Liver (tissue), 9 donors: ENCODE measurements around the gene COPE. TPM values are rescaled to one million over a fixed set of nuclear protein-coding genes. Genes with fewer than 3 reads are reported as not detected.

Source experiments
- DNase-seq: peaks from one replicate; pipeline ENCODE4 v3.0.0-alpha.2; 2017; ENCODE audit warnings: low spot score
- H3K27ac ChIP-seq, 2 donors: one replicate each; pipeline ENCODE4 v1.7.0; 2013; ENCODE audit warnings: inconsistent platforms in 2 of 2, low read length in 2 of 2, control low read depth in 1 of 2, low read depth in 1 of 2, mild to moderate bottlenecking in 1 of 2
- H3K27me3 ChIP-seq, 4 donors: one replicate each; pipeline versions ENCODE4 v1.6.1 to v1.7.0; 2013; ENCODE audit warnings: low read length in 3 of 4, inconsistent platforms in 1 of 4, mild to moderate bottlenecking in 1 of 4, moderate library complexity in 1 of 4; ENCODE audit not compliant: control insufficient read depth in 4 of 4, insufficient read depth in 4 of 4
- H3K36me3 ChIP-seq, 4 donors: one replicate each; pipeline versions ENCODE4 v1.6.1 to v1.7.0; 2013; ENCODE audit warnings: low read length in 3 of 4, mild to moderate bottlenecking in 3 of 4, low read depth in 1 of 4, moderate library complexity in 1 of 4; ENCODE audit not compliant: control insufficient read depth in 4 of 4, insufficient read depth in 3 of 4
- H3K4me1 ChIP-seq, 4 donors: one replicate each; pipeline versions ENCODE4 v1.6.1 to v1.7.0; 2013; ENCODE audit warnings: low read length in 3 of 4, mild to moderate bottlenecking in 3 of 4, moderate library complexity in 1 of 4; ENCODE audit not compliant: control insufficient read depth in 4 of 4, insufficient read depth in 4 of 4
- H3K4me3 ChIP-seq, 3 donors: one replicate each; pipeline versions ENCODE4 v1.6.1 to v1.7.0; 2013; ENCODE audit warnings: low read length in 3 of 3, control low read depth in 1 of 3, low read depth in 1 of 3, mild to moderate bottlenecking in 1 of 3
- H3K9ac ChIP-seq, 2 donors: one replicate each; pipeline ENCODE4 v1.7.0; 2013; ENCODE audit warnings: low read length in 2 of 2, mild to moderate bottlenecking in 2 of 2, moderate library complexity in 2 of 2, control low read depth in 1 of 2, low read depth in 1 of 2
- H3K9me3 ChIP-seq, 4 donors: one replicate each; pipeline versions ENCODE4 v1.6.1 to v1.7.0; 2013; ENCODE audit warnings: low read length in 3 of 4; ENCODE audit not compliant: control insufficient read depth in 4 of 4
- CTCF ChIP-seq: fragments of 150-350 bp; IDR thresholded peaks from 2 replicates; pipeline ENCODE4 v1.5.1; 2017; ENCODE audit warnings: improper control_type of control experiment, low read depth, low read length; ENCODE audit not compliant: missing input control
- EGR1 ChIP-seq, 2 donors: IDR thresholded peaks; 2 replicates each; pipeline ENCODE4 v1.6.1; 2016 to 2018; ENCODE audit warnings: antibody characterized with exemption in 2 of 2, low read depth in 2 of 2
- FOXA1 ChIP-seq: IDR thresholded peaks from 2 replicates; pipeline ENCODE4 v1.6.1; 2016; ENCODE audit warnings: antibody characterized with exemption
- GABPA ChIP-seq, 2 donors: IDR thresholded peaks in 1 of 2; conservative IDR thresholded peaks in 1 of 2; 2 replicates each; pipeline ENCODE4 v1.6.1; 2016; ENCODE audit warnings: antibody characterized with exemption in 2 of 2, mild to moderate bottlenecking in 1 of 2, moderate library complexity in 1 of 2
- HNF4G ChIP-seq: IDR thresholded peaks from 2 replicates; pipeline ENCODE4 v1.6.1; 2016; ENCODE audit warnings: antibody characterized with exemption
- JUND ChIP-seq, 2 donors: IDR thresholded peaks; 2 replicates each; pipeline ENCODE4 v1.6.1; 2016; ENCODE audit warnings: antibody characterized with exemption in 2 of 2
- NR2F2 ChIP-seq: IDR thresholded peaks from 2 replicates; pipeline ENCODE4 v1.6.1; 2016; ENCODE audit warnings: antibody characterized with exemption
- RAD21 ChIP-seq, 2 donors: IDR thresholded peaks; 2 replicates each; pipeline ENCODE4 v1.6.1; 2016; ENCODE audit warnings: antibody characterized with exemption in 2 of 2, mild to moderate bottlenecking in 2 of 2
- SP1 ChIP-seq: IDR thresholded peaks from 2 replicates; pipeline ENCODE4 v1.6.1; 2018; ENCODE audit warnings: antibody characterized with exemption, mild to moderate bottlenecking
- TAF1 ChIP-seq: conservative IDR thresholded peaks from 2 replicates; pipeline ENCODE4 v1.6.1; 2016; ENCODE audit warnings: antibody characterized with exemption, mild to moderate bottlenecking
- YY1 ChIP-seq: IDR thresholded peaks from 2 replicates; pipeline ENCODE4 v1.6.1; 2016; ENCODE audit warnings: antibody characterized with exemption, mild to moderate bottlenecking
- WGBS: extraction: QIAGEN DNeasy Blood & Tissue Kit; methylation state at CpG from one replicate; pipeline ENCODE4 v1.1.7; 2013; 5-methylcytosine and 5-hydroxymethylcytosine counted together
- polyA plus RNA-seq, 2 donors: library from polyadenylated mRNA; stranded (reverse) in 1 of 2; unstranded in 1 of 2; fragments of 200-250 nt in 1 of 2; fragments of >200 nt in 1 of 2; fragmentation: Nextera tagmentation in 1 of 2; extraction: Ambion mirVana in 1 of 2; gene quantifications; one replicate each; pipeline versions ENCODE4 v1.2.1 to v1.2.3, GENCODE V29; 2013 to 2015
- total RNA-seq, 2 donors: library from RNA; depleted of rRNA; stranded (reverse); fragments of >200 nt; gene quantifications; one replicate each; pipeline ENCODE4 v1.2.3, GENCODE V29; 2014
- TF ChIP-seq, protein P1 (sequence below): IDR thresholded peaks from 2 replicates; pipeline ENCODE4 v1.6.1; 2016; ENCODE audit warnings: antibody characterized with exemption
- TF ChIP-seq, protein P2 (sequence below): IDR thresholded peaks from 2 replicates; pipeline ENCODE4 v1.6.1; 2016; ENCODE audit warnings: antibody characterized with exemption
- donor health status: healthy.
- donor health status: healthy.
- donor health status: healthy.
- donor health status: healthy.
- donor health status: healthy.

Gene COPE
- total and polyA plus RNA-seq, 4 donors = 103 to 204 (median 142) TPM

GRCh38 chr19:18961767-18962620, 42.8 kb upstream of the COPE start:
- Histone ChIP-seq H3K27me3 (no peaks in the 10 kb centered on the region), H3K4me3 (no peak overlapping the region), H3K36me3 (no peaks in the 10 kb centered on the region), H3K9ac (no peak overlapping the region), H3K9me3 (no peaks in the 10 kb centered on the region), H3K4me1 (no peaks in the 10 kb centered on the region), H3K27ac (no peak overlapping the region)
- WGBS = 27% methylated on average over 26 of the region's 26 CpGs
- TF ChIP-seq TAF1 (no peak), GABPA (IDR thresholded peaks at IDR 0.05 in 1 of 2, conservative IDR thresholded peaks at IDR 0.05 in 1 of 2) (no peak), NR2F2 (no peak), EGR1 (IDR thresholded peaks at IDR 0.05; ENCODE audit: low read depth in 2 of 2) (no peak)
- TF ChIP-seq, protein P1, sequence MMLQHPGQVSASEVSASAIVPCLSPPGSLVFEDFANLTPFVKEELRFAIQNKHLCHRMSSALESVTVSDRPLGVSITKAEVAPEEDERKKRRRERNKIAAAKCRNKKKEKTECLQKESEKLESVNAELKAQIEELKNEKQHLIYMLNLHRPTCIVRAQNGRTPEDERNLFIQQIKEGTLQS = no peak
- no peak for DNase-seq

GRCh38 chr19:18960370-18960769, 41.2 kb upstream of the COPE start:
- H3K27ac ChIP-seq = no peak overlapping the region
- no peaks in the 10 kb centered on the region for H3K4me1 ChIP-seq
- no peak overlapping the region for H3K9ac ChIP-seq
- no peaks in the 10 kb centered on the region for H3K27me3 ChIP-seq
- no peak for DNase-seq
- TF ChIP-seq NR2F2 = no peak
- no peak for TF ChIP-seq YY1
- WGBS = 89% methylated on average over 4 of the region's 4 CpGs
- no peak overlapping the region for H3K4me3 ChIP-seq
- no peaks in the 10 kb centered on the region for H3K9me3 ChIP-seq
- H3K36me3 ChIP-seq = no peaks in the 10 kb centered on the region

GRCh38 chr19:18955042-18955441, 35.9 kb upstream of the COPE start:
- Histone ChIP-seq H3K36me3 (no peaks in the 10 kb centered on the region), H3K27ac (no peak overlapping the region), H3K9ac (no peak overlapping the region), H3K4me3 (no peak overlapping the region), H3K4me1 (no peaks in the 10 kb centered on the region), H3K27me3 (no peaks in the 10 kb centered on the region), H3K9me3 (no peaks in the 10 kb centered on the region)
- no peak for TF ChIP-seq RAD21 (IDR thresholded peaks at IDR 0.05)
- TF ChIP-seq HNF4G = no peak
- TF ChIP-seq FOXA1 = no peak
- no peak for TF ChIP-seq CTCF
- TF ChIP-seq SP1 = no peak
- 93% methylated on average over 2 of the region's 2 CpGs for WGBS
- DNase-seq = no peak

DNA sequence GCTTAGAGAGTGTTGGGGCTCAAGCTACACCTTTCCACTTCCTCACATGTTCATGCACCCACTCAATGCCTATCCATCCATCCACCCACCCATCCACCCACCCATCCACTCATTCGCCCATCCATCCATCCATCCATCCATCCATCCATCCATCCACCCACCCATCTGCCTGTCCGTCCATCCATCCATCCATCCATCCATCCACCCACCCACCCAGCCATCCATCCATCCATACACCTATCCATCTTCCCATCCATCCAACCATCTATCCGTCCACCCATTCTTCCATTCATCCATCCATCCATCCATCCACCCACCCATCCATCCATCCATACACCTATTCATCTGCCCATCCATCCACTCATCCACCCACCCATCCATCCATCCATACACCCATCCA, 34.9 kb upstream of the COPE start:
- no peak for DNase-seq
- Histone ChIP-seq H3K27ac (no peak overlapping the region), H3K4me3 (no peak overlapping the region), H3K9me3 (no peaks in the 10 kb centered on the region), H3K36me3 (no peaks in the 10 kb centered on the region), H3K4me1 (no peaks in the 10 kb centered on the region), H3K27me3 (no peaks in the 10 kb centered on the region), H3K9ac (no peak overlapping the region)
- 85% methylated on average over 3 of the region's 3 CpGs for WGBS
- no peak for TF ChIP-seq JUND (IDR thresholded peaks at IDR 0.05)
- no peak for TF ChIP-seq RAD21 (IDR thresholded peaks at IDR 0.05)
- TF ChIP-seq CTCF = no peak
- no peak for TF ChIP-seq SP1
- no peak for TF ChIP-seq FOXA1
- TF ChIP-seq, protein P2, sequence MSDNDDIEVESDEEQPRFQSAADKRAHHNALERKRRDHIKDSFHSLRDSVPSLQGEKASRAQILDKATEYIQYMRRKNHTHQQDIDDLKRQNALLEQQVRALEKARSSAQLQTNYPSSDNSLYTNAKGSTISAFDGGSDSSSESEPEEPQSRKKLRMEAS = no peak
- TF ChIP-seq, protein P1 = no peak
- no peak for TF ChIP-seq TAF1
- no peak for TF ChIP-seq GABPA (IDR thresholded peaks at IDR 0.05 in 1 of 2, conservative IDR thresholded peaks at IDR 0.05 in 1 of 2)
